HCT116 (cell line): Measurements from ENCODE around the gene APOL5. TPM values are rescaled to one million over a fixed set of nuclear protein-coding genes. Genes with fewer than 3 reads are reported as not detected.
"Not testable (repeated sequence)": the region's sequence is repeated elsewhere in the genome, so short reads cannot be mapped to it uniquely, and the experiment has no call there.

Experiments used
- ATAC-seq: fragments of 200-7000 bp; cut with Tn5 transposase; 2 replicates; pipeline ENCODE4 v1.9.1; 2020; ENCODE audit warnings: mild to moderate bottlenecking, moderate library complexity
- BruUV-seq: library from RNA; stranded (reverse); fragments of 400-500 nt; replicated peaks from 2 replicates; lab custom pipeline; 2021; lab: Mats Ljungman, UMichigan
- CTCF ChIA-PET: fragments of 300-600 bp; sonication (Branson Sonifier 250); formaldehyde crosslinking; loops from one replicate; lab custom pipeline; 2021; ENCODE audit warnings: antibody characterized with exemption; lab: Charles Lee
- POLR2A ChIA-PET: fragments of 300-600, 350-600 bp; sonication (Branson Sonifier 250); formaldehyde crosslinking; loops from one replicate; lab custom pipeline; 2021; ENCODE audit warnings: antibody characterized with exemption; lab: Charles Lee
- RAD21 ChIA-PET, 2 experiments: fragments of 300-600 bp; sonication (Branson Sonifier 250); formaldehyde crosslinking; loops; one replicate each; lab custom pipeline; 2023; ENCODE audit warnings: low total read pairs in 2 of 2; ENCODE audit not compliant: uncharacterized antibody in 2 of 2, unreplicated experiment in 2 of 2, low non-redundant PET in 1 of 2; lab: Charles Lee
- DNase-seq: peaks from one replicate; pipeline ENCODE4 v3.0.0-alpha.2; 2010; ENCODE audit warnings: low read depth, low spot score
- H2AFZ ChIP-seq: fragments of 200-600 bp; shearing (Covaris generic), sonication (generic); 2 replicates; pipeline ENCODE4 v1.6.1; 2017; ENCODE audit warnings: low read depth, mixed run types, mixed read lengths, antibody characterized with exemption, low read length; ENCODE audit not compliant: poor library complexity, severe bottlenecking
- H3K27ac ChIP-seq: 2 replicates; pipeline ENCODE4 v1.5.1; 2012; ENCODE audit warnings: low read depth, low read length
- H3K27me3 ChIP-seq: fragments of 200-600 bp; sonication (generic); 2 replicates; pipeline ENCODE4 v1.6.1; 2016; ENCODE audit warnings: mixed run types, low read length, mixed read lengths; ENCODE audit not compliant: insufficient read depth
- H3K36me3 ChIP-seq, 2 experiments: fragments of 200-500 bp in 1 of 2; fragments of 200-600 bp in 1 of 2; sonication (Bioruptor generic) in 1 of 2; sonication (generic) in 1 of 2; 2 replicates each; pipeline versions ENCODE4 v1.5.1 to v1.6.1; 2014 to 2016; ENCODE audit warnings: low read length in 2 of 2, inconsistent platforms in 1 of 2, mixed read lengths in 1 of 2, mixed run types in 1 of 2; ENCODE audit not compliant: insufficient read depth in 2 of 2, control insufficient read depth in 1 of 2
- H3K4me1 ChIP-seq, 2 experiments: fragments of 200-600 bp in 1 of 2; sonication (generic) in 1 of 2; 2 replicates each; pipeline versions ENCODE4 v1.5.1 to v1.6.1; 2012 to 2017; ENCODE audit warnings: low read length in 2 of 2, inconsistent platforms in 1 of 2, mild to moderate bottlenecking in 1 of 2, mixed read lengths in 1 of 2, mixed run types in 1 of 2, moderate library complexity in 1 of 2; ENCODE audit not compliant: insufficient read depth in 2 of 2, control insufficient read depth in 1 of 2
- H3K4me2 ChIP-seq: fragments of 200-600 bp; sonication (generic); 2 replicates; pipeline ENCODE4 v1.6.1; 2017; ENCODE audit warnings: mixed run types, low read length, mixed read lengths
- H3K4me3 ChIP-seq, 2 experiments: fragments of 200-600 bp in 1 of 2; sonication (generic) in 1 of 2; replicated peaks in 1 of 2; 2 replicates each; pipeline ENCODE4 v1.5.1; 2011 to 2016; ENCODE audit warnings: low read length in 2 of 2, control low read depth in 1 of 2, low read depth in 1 of 2, mild to moderate bottlenecking in 1 of 2, mixed read lengths in 1 of 2, mixed run types in 1 of 2
- H3K79me2 ChIP-seq: fragments of 200-600 bp; sonication (generic); 2 replicates; pipeline ENCODE4 v1.6.1; 2017; ENCODE audit warnings: mild to moderate bottlenecking, mixed run types, low read length, moderate library complexity, mixed read lengths; ENCODE audit not compliant: insufficient read depth
- H3K9ac ChIP-seq: fragments of 200-600 bp; sonication (generic); 2 replicates; pipeline ENCODE4 v1.6.1; 2016; ENCODE audit warnings: low read length, mixed read lengths
- H3K9me2 ChIP-seq: fragments of 200-600 bp; sonication (generic), shearing (Covaris generic); 2 replicates; pipeline ENCODE4 v1.6.1; 2017; ENCODE audit warnings: mixed run types, mild to moderate bottlenecking, moderate library complexity; ENCODE audit not compliant: insufficient read depth
- H3K9me3 ChIP-seq, 2 experiments: fragments of 200-500 bp in 1 of 2; fragments of 200-600 bp in 1 of 2; sonication (Bioruptor generic) in 1 of 2; sonication (generic) in 1 of 2; 2 replicates each; pipeline ENCODE4 v1.6.1; 2014 to 2017; ENCODE audit warnings: low read length in 2 of 2, mixed read lengths in 2 of 2, inconsistent platforms in 1 of 2, low read depth in 1 of 2, mild to moderate bottlenecking in 1 of 2, mixed run types in 1 of 2, moderate library complexity in 1 of 2; ENCODE audit not compliant: control insufficient read depth in 1 of 2, insufficient read depth in 1 of 2
- H4K20me1 ChIP-seq: fragments of 200-600 bp; sonication (generic), shearing (Covaris generic); 2 replicates; pipeline ENCODE4 v1.6.1; 2017; ENCODE audit warnings: mixed run types, mild to moderate bottlenecking, moderate library complexity; ENCODE audit not compliant: insufficient read depth
- EGR1 ChIP-seq: IDR thresholded peaks from 2 replicates; pipeline ENCODE4 v1.6.1; 2012; ENCODE audit warnings: low read depth
- POLR2A ChIP-seq: IDR thresholded peaks from 2 replicates; pipeline ENCODE4 v1.7.0; 2011; ENCODE audit warnings: borderline replicate concordance; ENCODE audit not compliant: insufficient read depth, insufficient read length; ENCODE audit errors: extremely low read depth
- POLR2AphosphoS5 ChIP-seq: IDR thresholded peaks from 2 replicates; pipeline ENCODE4 v1.6.1; 2011; ENCODE audit warnings: mild to moderate bottlenecking, low read depth, low read length, moderate library complexity
- REST ChIP-seq: IDR thresholded peaks from 2 replicates; pipeline ENCODE4 v1.6.1; 2012; ENCODE audit warnings: low read depth
- ZBTB33 ChIP-seq: IDR thresholded peaks from 2 replicates; pipeline ENCODE4 v1.6.1; 2011; ENCODE audit warnings: mild to moderate bottlenecking, low read length, moderate library complexity; ENCODE audit not compliant: insufficient replicate concordance; ENCODE audit errors: extremely low read depth
- ZFX ChIP-seq: fragments of 450-650 bp; IDR thresholded peaks from 2 replicates; pipeline ENCODE4 v1.6.1; 2017
- intact Hi-C: fragments of 100-400 bp; cut with micrococcal nuclease; formaldehyde crosslinking; loops from 2 replicates; pipeline ENCODE4 v1.10.0; 2022
- total RNA-seq: library from RNA; stranded (reverse); gene quantifications from one replicate; pipeline ENCODE4 v1.2.1, GENCODE V29; 2021; ENCODE audit not compliant: unreplicated experiment

Gene APOL5
- total RNA-seq, 1 experiment from 2014 or later = not detected

- TF ChIP-seq ZBTB33 (no peak), EGR1 (no peak), POLR2AphosphoS5 (no peak), REST (no peak), POLR2A (no peak), ZFX (no peak)
These were observed 43.3 kb upstream of the APOL5 start (continued) for GRCh38 chr22:35674335-35674734.

GRCh38 chr22:35676065-35676464 lies 41.6 kb upstream of the APOL5 start:
- H2AFZ ChIP-seq, H3K4me1 ChIP-seq, H3K27me3 ChIP-seq, BruUV-seq, H3K4me3 ChIP-seq, H3K27ac ChIP-seq, H3K4me2 ChIP-seq, ATAC-seq, CTCF ChIA-PET, H3K9me2 ChIP-seq, H3K9me3 ChIP-seq, RAD21 ChIA-PET, POLR2A ChIA-PET, H3K79me2 ChIP-seq, intact Hi-C loops, H4K20me1 ChIP-seq, DNase-seq, H3K36me3 ChIP-seq, H3K9ac ChIP-seq: not testable (repeated sequence)
